H54 (cell line): ENCODE measurements around the gene RSF1.

Source experiments
- DNase-seq: peaks from one replicate; pipeline ENCODE4 v3.0.0; 2011; ENCODE audit warnings: low spot score, mixed read lengths; ENCODE audit not compliant: insufficient read length
- FAIRE-seq: peaks from 3 replicates; lab custom pipeline; 2011; peaks lifted over from hg19 to GRCh38; lab: Jason Lieb, UNC
- POLR2A ChIP-seq: IDR thresholded peaks from 2 replicates; pipeline ENCODE4 v1.6.1; 2011; ENCODE audit warnings: low read depth, mild to moderate bottlenecking, low read length

The RSF1 gene

DNA sequence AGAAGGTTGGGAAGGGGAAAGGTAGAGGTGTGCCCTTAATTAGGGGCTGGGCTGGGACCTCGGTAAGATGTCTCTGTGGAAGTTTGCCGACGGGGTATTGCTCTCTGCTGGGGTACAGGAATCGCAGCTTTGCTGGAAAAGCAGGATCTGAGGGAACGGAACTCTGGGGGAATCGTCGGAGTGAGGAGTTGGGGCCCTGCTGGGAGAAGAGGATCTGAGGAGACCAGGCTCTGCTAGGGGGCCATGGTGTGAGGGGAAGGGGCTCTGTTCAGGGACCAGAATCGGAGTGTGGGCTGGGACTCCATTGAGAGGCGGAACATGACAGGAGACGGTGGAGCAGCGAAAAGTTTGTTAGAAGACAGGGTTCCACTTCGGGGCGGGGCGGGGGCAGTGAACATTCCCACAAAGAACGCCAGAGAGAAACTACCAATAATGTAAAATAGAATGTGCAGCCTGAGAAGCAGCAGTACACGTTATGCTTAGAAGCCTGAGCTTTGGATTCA, 878 bp upstream of the RSF1 start:
- TF ChIP-seq POLR2A: no peak
- FAIRE-seq (no peak), DNase-seq (peak; percentile 16)

DNA sequence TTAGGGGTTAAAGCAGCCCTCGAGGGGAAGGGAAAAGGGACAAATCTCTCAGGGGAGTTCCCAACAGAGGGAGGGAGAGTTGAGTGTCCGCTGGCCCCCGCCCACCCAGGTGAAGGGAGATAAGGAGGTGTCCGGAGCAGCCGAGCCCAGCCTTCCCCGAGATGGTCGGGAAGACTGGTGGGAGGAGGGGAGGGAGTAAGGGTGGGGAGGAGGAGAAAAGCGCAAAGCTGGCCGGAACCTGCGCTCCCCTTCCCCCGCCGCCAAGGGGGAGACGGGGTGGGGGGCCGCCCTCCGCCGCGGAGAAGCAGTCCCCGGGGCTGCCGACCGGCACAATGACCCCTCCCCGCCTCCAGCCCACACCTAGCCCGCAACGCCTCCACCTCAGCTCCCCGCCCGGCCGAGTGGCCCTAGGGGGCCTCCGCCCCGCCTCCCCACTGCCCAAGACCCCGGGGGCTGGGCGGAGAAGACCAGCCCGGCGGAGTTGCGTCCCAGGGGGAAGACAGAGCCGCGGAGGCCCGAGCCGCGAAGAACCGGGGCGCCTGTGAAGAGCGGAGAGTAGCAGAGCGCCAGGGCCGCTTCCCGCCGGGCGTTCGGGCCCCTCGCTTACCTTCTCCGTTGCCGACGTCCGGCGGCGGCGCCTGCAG, 479 bp downstream of the RSF1 start:
- no peak for TF ChIP-seq POLR2A
- DNase-seq (peak; percentile 26), FAIRE-seq (no peak)

DNA sequence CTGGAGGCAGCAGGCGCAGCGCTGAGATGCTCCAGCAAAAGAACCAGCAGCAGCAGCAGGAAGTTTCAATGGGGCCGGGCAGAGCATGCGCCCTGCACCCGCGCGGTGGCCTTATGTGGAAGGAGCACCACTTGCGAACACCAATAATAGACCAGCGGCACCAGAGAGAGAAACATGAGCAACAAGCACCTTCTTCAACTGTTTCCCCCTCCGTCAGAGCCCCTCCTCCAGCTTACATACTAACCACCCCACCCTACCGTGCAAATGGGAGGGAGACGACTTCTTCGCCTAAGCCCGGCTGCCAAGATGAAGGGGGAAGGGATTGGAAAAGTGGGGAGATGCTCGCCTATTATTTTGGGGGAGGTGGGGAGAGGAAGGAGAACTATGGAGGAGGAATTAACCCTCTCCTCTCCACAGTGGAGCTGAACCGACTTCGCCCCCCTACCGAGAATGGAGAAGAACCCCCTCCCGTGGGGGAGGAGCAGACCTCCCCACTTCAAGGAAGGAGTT, 1.1 kb downstream of the RSF1 start:
- FAIRE-seq (peak; percentile 73), DNase-seq (peak; percentile 58)
- peak; percentile 52 for TF ChIP-seq POLR2A

DNA sequence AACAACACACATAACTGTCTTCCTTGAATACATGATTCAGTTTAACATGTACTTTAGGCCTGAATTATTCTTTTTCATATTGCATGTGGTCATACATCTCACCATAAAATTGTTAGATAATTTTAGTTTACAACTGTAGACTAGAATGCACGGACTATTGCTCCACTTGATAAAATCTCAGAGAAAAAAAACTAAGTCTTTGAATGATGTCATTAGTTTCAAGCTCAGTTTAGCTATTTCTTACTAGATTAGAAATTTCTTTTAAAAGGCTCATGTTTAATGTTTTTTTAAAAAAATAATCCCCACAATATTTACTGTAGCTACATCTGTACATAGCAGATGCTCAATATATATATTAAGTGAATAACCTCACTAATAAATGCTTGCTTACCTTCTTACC, 5.1 kb downstream of the RSF1 start:
- no peak for TF ChIP-seq POLR2A
- FAIRE-seq: no peak

DNA sequence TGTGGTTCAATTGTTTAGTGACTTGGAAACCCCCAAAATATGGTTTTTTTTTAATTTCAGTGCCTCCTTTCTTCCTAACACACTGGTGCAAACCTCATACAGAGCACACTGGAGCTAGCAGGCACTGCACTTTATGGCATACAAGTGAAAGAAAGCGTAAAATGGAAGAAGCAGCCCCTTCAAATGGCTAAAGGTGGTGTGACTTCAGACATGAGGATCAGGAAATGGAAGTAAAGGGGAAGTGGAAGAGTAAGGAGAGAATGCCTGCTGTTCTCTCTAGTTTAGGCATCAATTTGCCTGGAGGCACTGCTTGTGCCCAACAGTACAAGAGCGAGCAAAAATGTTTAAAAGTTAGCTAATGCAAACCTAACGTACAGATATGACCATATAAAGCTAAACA, 5.7 kb downstream of the RSF1 start:
- DNase-seq (no peak), FAIRE-seq (no peak)
- TF ChIP-seq POLR2A: no peak

More for the DNA sequence above, 5.1 kb downstream of the RSF1 start:
- DNase-seq: no peak

DNA sequence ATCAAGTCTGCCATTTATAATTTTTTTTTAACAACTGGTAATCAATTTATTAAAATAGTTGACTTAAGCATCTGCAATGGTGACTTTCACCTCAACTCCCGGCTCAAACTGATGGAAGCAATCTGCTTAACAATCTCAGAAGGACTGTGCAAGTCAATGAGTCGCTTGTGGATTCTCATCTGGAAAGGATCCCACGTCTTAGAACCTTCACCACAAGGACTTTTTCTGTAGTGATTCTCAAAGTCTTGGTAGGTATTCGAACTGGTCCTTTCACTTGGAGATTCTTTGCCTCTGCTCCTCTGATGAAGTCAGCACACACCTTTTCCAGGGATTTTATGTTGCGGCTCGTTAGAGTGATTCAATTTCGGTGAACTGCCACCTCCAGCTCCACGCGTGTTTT, 7.3 kb downstream of the RSF1 start:
- TF ChIP-seq POLR2A: no peak
- DNase-seq (no peak), FAIRE-seq (no peak)

DNA sequence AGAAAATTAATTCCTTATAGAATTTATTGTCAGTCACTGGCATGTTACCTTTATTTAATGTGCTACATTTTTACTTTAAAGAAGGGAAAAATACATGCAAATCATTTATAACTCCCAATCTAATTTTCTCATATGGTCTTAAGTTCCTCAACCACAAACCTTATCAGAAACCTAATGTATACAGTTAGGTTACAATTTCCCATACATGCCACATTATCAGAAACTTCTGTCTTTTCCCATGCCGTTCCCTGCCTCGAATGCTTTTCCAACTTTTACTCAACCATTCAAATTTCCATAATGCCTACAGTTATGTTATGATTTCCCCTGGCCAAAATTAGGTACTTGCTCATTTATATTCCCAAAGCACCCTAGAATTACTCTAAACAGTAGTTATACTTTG, 13.5 kb downstream of the RSF1 start:
- no peak for TF ChIP-seq POLR2A
- FAIRE-seq (no peak), DNase-seq (no peak)

DNA sequence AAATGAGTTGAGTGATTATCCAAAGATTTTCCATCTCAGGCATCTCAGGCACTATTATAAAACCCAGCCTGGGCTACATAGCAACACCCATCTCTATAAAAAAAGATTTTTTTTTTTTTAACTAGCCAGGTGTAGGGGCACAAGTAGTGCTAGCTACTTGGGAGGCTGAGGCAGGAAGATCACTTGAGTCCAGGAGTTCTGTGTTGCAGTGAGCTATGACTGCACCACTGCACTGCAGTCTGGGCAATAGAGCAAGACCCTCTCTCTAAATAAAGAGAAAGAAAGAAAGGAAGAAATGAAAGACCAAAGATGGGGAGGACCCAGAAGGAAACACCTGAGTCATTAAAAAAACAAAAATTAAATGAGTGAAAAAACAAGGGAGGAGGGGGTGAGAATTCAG, 14.1 kb downstream of the RSF1 start:
- DNase-seq (no peak), FAIRE-seq (no peak)
- TF ChIP-seq POLR2A: no peak

DNA sequence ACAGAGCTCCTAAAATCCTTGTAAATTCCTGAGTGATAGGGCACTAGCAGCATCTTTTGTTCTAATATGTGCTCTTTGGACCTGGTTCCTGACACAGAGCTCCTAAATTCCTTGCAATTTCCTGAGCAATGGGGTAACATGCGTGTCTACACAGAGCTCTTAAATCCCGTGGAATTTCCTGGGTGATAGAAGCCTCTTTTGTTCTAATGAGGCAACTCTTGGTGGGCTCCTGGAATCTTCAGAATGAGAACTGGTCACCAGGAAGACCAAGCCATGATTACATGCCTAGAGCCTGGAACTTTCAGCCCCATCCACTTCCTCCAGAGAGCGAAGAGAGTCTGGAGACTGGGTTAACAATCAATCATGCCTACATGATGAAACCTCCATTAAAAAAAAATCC, 19.0 kb downstream of the RSF1 start:
- DNase-seq (no peak), FAIRE-seq (no peak)
- no peak for TF ChIP-seq POLR2A

DNA sequence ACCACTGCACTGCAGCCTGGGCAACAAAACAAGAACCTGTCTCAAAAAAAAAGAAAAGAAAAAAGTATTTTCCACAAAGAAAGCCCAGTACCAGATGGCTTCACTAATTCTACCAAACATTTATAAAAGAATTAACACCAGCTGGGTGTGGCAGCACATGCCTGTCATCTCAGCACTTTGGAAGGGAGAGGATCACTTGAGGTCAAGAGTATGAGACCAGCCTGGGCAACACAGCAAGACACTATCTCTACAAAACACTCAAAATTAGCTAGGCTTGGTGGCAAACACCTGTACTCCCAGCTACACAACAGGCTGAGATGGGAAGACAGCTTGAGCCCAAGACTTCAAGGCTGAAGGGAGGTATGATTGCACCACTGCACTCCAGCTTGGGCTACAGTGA, 20.1 kb downstream of the RSF1 start:
- no peak for DNase-seq
- TF ChIP-seq POLR2A: no peak
- no peak for FAIRE-seq

DNA sequence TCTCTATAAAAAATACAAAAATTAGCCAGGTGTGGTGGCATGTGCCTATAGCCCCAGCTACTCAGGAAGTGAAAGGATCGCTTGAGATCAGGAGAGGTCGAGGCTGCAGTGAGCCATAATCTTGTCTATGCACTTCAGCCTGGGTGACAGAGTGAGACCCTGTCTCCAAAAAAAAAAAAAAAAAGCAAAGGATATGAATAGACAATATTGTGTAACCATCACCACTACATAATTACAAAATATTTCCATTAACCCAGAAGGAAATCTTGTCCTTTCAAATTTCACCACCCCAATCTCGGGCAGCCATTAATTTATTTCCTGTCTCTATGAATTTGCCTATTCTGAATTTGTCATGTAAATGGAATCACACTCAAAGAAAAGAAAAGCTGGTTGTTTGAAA, 21.2 kb downstream of the RSF1 start:
- no peak for FAIRE-seq
- TF ChIP-seq POLR2A: no peak
- no peak for DNase-seq

DNA sequence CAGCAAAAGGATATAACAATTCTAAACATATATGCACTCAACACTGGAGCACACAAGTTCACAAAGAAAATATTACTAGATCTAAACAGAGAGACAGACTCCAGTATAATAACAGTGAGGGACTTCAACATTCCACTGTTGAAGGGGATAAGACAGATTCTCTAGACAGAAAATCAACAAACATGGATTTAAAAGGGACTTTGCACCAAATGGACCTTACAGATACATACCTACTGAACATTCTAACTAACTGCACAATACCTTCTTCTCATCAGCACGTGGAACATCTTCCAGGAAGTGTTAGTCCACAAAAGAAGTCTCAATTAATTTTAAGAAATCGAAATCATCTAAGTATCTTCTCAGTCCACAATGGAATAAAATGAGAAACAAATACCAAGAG, 26.6 kb downstream of the RSF1 start:
- no peak for TF ChIP-seq POLR2A

DNA sequence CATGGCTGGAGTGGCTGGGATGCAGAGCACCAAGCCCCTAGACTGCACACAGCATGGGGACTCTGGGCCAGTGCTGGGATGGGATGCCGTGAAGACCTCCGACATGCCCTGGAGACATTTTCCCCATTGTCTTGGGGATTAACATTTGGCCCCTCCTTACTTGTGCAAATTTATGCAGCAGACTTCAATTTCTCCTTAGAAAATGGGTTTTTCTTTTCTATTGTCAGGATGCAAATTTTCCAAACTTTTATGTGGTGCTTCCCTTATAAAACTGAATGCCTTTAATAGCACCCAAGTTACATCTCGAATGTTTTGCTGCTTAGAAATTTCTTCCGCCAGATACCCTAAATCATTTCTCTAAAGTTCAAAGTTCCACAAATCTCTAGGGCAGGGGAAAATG, 29.2 kb downstream of the RSF1 start:
- no peak for TF ChIP-seq POLR2A
- DNase-seq (no peak), FAIRE-seq (no peak)

More for the DNA sequence above, 26.6 kb downstream of the RSF1 start:
- FAIRE-seq: no peak
- DNase-seq: no peak

DNA sequence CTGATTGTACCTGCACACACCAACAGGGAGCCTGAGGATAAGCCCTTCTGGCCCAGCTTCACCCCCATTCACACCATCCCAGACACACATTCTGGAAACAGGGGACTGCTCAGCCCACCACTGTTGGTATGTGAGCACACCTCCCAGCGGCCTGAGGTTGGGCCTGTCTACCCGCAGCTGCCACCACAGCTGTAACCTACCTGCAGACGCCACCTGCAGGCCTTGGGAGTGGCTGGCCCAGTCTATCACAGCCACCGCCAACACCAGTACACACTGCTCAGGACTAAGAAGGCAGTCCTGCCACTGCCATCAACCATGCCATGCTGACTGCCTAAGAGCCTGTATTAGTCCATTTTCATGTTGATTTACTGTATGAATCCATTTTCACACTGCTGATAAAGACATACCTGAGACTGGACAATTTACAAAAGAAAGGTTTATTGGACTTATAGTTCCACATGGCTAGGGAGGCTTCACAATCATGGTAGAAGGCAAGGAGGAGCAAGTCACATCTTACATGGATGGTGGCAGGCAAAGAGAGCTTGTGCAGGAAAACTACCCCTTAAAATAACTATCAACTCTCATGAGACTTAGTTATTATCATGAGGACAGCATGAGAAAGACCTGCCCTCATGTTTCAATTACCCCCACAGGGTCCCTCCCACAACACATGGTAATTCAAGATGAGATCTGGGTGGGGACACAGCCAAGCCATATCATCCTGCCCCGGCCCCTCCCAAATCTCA, 30.6 kb downstream of the RSF1 start:
- TF ChIP-seq POLR2A: no peak
- no peak for DNase-seq
- FAIRE-seq: no peak

DNA sequence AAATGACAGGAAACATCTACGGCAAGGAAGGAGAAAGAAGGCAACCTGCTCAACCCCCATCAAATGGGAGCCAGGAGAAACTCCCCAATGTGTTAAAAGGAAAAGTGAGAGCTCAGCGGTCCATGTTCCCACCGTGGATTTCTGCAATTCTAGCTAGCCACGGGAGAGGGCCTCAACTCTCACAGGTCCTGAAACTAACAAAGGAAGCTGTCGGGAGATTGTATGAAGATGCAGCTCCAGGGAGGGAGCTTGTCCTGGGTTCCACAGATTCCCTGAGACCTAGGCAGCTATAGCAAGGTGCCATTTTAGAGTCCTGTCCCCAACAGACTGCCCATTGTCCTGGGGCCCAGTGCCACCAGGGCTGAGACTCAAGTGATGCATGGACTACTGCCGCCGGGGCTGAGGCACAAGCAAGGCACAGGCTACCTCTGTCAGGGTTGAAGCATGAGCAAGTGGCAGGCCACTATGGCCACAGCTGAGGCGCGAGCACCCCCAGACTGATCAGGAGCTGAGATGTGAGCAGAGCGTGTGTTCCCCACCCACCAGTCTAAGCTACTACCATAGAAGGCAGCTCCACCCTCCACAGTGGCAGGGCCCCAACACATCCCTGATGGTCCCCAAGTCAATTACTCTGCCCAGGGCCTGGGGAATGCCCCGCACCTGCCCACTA, 31.3 kb downstream of the RSF1 start:
- TF ChIP-seq POLR2A: no peak
- DNase-seq (no peak), FAIRE-seq (no peak)
